IPS DF 6.9 (cell line): ENCODE data around the gene PTPRD.
A peak's percentile ranks its signal among the peaks of the same experiment; 100 is the strongest.

ENCODE experiments used
- DNase-seq: peaks from one replicate; pipeline ENCODE4 v3.0.0-alpha.2; 2013; ENCODE audit warnings: low read depth, low spot score
- H3K27ac ChIP-seq: one replicate; pipeline ENCODE4 v1.5.1; 2013; ENCODE audit warnings: low read length, control low read depth
- H3K27me3 ChIP-seq: 2 replicates; pipeline ENCODE4 v1.6.1; 2013; ENCODE audit warnings: mild to moderate bottlenecking, low read length; ENCODE audit not compliant: control insufficient read depth, insufficient read depth
- H3K36me3 ChIP-seq: 2 replicates; pipeline ENCODE4 v1.6.1; 2013; ENCODE audit warnings: low read length; ENCODE audit not compliant: control insufficient read depth, insufficient read depth
- H3K4me1 ChIP-seq: 2 replicates; pipeline ENCODE4 v1.6.1; 2013; ENCODE audit warnings: low read length; ENCODE audit not compliant: control insufficient read depth, insufficient read depth
- H3K4me3 ChIP-seq: 2 replicates; pipeline ENCODE4 v1.5.1; 2013; ENCODE audit warnings: mild to moderate bottlenecking, low read length
- H3K9me3 ChIP-seq: 2 replicates; pipeline ENCODE4 v1.6.1; 2013; ENCODE audit warnings: low read length, inconsistent platforms; ENCODE audit not compliant: control insufficient read depth, insufficient read depth
- WGBS: extraction: QIAGEN DNeasy Blood & Tissue Kit; methylation state at CpG from one replicate; pipeline ENCODE4 v1.1.7; 2013; ENCODE audit warnings: mixed read lengths, missing lambda C conversion rate; ENCODE audit not compliant: insufficient read length, insufficient coverage; 5-methylcytosine and 5-hydroxymethylcytosine counted together

The PTPRD gene

DNA sequence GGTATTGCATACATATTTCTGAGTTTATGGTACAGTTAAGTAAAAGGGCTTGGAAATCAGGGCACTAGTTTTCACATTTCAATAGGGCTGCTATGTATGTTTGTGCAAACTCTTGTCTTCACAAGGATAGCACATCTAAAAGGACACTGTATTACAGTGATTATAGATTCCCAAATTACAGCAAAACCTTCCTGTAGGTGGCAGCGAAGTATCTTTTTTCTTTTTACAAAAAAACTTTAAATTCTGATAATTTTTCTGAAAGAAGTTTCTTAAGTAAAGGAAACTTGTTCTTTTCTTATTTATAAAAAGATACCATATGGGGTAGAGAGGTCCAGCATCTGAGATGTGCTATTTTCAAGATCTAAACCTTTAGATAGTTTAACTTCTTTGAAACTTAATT, 337.8 kb downstream of the PTPRD start:
- H3K9me3 ChIP-seq: no peaks in the 10 kb centered on the region
- no peaks in the 10 kb centered on the region for H3K27me3 ChIP-seq
- H3K27ac ChIP-seq: no peak overlapping the region
- H3K4me3 ChIP-seq: no peak overlapping the region
- no peaks in the 10 kb centered on the region for H3K36me3 ChIP-seq
- no CpG with 5 or more reads among the region's 1 CpG for WGBS
- H3K4me1 ChIP-seq: no peaks in the 10 kb centered on the region
- no peak for DNase-seq

DNA sequence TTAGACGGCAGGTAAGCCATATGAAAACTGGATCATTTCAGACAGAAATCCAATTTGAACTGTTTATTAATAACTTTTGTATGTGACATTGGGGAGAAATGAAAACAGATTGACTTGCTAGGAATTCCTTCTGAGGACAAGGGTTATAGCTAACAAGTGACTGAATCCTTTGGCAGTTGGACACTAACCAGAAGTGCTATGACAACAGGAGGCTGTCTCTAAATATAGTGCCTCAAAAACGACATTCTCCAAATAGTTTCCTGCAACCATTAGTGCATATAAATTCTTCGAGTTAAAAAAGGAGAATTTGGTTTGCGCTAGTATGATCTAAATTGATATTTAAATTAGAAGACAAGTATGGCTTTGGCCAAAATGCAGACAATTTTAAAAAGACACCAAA, 338.6 kb downstream of the PTPRD start:
- no peaks in the 10 kb centered on the region for H3K27me3 ChIP-seq
- no peaks in the 10 kb centered on the region for H3K4me1 ChIP-seq
- no peak overlapping the region for H3K4me3 ChIP-seq
- H3K27ac ChIP-seq: no peak overlapping the region
- no peaks in the 10 kb centered on the region for H3K9me3 ChIP-seq
- no peaks in the 10 kb centered on the region for H3K36me3 ChIP-seq
- no CpG with 5 or more reads among the region's 4 CpGs for WGBS
- DNase-seq: no peak

DNA sequence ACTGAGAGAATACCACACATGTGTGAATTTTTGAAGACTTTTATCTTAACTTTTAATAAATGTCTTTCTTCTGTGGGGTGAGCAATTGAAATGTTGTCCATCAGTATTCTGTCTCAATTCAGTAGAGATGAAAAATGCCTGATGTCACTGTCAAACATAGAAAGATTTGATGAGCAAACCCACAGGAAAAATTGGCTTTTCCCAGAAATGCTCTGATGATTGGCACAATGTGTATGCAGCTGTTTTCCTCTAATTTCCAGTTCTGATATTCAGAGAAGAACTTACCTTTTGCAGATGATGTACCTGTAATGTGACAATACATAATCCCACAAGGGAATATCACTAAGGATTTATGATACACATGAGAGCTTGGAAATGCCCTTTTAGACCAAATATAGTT, 340.0 kb downstream of the PTPRD start:
- Histone ChIP-seq H3K36me3 (no peaks in the 10 kb centered on the region), H3K4me3 (no peak overlapping the region), H3K4me1 (no peaks in the 10 kb centered on the region), H3K9me3 (no peaks in the 10 kb centered on the region), H3K27ac (no peak overlapping the region), H3K27me3 (no peaks in the 10 kb centered on the region)
- DNase-seq: no peak

DNA sequence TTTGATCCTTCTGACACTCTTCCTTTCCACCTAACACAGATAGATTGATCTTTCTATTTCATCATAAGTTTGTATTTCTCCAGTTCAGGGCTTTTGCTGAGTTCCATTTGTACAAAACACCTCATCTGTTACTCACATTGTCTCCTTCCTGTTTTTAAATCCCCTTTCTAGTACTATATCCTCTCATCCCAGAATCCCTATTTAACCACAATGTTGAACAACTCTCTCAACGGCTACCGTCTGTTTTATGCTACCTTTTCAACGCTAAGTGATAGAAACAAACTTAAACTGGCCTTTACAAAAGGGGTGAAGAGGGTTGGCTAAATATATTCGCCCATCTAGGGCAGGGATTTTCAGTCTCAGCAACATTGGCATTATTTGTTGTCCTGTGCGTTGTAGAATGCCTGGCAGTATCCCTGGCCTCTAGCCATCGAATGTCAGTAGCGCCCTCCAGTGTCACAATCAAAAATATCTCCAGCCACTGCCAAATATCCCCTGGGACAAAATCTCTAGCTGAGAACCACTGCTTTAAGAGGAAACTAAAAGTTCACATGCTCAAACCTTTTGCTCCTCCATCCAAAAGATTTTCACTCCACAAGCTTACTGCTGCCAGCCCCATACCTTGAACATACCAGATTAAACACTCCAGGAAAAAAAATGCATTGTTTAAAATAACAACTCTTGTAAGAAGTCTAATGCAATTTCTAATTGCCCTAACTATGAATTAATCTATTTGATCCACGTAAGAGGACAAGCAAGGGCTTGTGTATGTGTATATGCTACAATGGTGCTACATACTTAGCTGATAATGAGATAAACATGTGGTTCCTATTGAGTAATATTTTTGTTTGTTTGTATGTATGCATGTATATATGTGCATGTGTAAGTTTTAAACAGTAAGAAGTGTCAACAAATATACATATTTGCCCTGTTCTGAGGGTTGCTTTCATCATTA, 344.0 kb downstream of the PTPRD start:
- no peaks in the 10 kb centered on the region for H3K9me3 ChIP-seq
- H3K27ac ChIP-seq: no peak overlapping the region
- no CpG with 5 or more reads among the region's 8 CpGs for WGBS
- no peaks in the 10 kb centered on the region for H3K4me1 ChIP-seq
- no peaks in the 10 kb centered on the region for H3K36me3 ChIP-seq
- H3K27me3 ChIP-seq: no peaks in the 10 kb centered on the region
- peak; percentile 41 for DNase-seq
- H3K4me3 ChIP-seq: no peak overlapping the region

DNA sequence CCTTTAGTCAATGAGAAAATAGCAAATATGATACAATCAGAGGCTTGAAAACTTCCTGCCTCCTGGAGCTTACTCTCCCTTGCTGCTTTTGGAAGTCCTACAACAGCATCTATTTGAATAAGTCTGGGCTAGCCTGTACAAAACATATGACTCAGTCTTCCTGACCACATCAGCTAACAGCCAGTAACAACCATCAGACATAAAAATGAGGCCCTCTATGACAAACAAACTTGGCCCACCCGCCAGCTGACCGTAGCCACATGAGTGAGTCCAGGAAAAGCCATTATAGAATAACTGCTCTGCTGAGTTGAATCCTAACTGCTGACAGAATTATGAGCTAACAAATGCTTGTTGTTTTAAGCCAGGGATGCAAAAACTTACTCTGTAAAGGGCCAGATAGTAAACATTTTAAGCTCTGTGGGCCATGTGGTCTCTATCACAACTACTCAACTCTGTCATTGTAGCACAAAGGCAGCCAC, 347.6 kb downstream of the PTPRD start:
- Histone ChIP-seq H3K36me3 (no peaks in the 10 kb centered on the region), H3K4me3 (no peak overlapping the region), H3K4me1 (no peaks in the 10 kb centered on the region), H3K9me3 (no peaks in the 10 kb centered on the region), H3K27me3 (no peaks in the 10 kb centered on the region), H3K27ac (no peak overlapping the region)
- no peak for DNase-seq
- WGBS: no CpG with 5 or more reads among the region's 2 CpGs

DNA sequence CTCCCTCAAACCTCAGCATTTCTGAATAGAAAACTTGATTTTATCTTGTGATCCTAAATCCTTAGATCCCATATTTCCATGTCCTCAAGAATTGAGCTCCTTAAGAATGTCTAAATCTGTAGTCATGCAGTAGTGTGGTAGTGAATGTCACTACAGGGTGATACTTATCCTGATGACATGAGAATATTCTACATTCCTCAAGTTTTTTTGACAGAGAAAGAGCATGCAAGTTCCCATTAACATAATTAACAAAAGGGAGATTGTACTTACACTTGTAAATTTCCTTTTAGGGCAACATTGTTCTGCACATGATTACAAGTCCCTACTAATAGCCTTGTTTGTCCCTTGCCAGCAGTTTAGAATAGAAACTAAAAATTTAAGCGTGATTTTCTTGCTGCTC, 352.3 kb downstream of the PTPRD start:
- no peak overlapping the region for H3K27ac ChIP-seq
- WGBS: no CpG with 5 or more reads among the region's 1 CpG
- H3K4me3 ChIP-seq: no peak overlapping the region
- H3K4me1 ChIP-seq: no peaks in the 10 kb centered on the region
- no peaks in the 10 kb centered on the region for H3K36me3 ChIP-seq
- H3K9me3 ChIP-seq: no peaks in the 10 kb centered on the region
- DNase-seq: no peak
- H3K27me3 ChIP-seq: no peaks in the 10 kb centered on the region

DNA sequence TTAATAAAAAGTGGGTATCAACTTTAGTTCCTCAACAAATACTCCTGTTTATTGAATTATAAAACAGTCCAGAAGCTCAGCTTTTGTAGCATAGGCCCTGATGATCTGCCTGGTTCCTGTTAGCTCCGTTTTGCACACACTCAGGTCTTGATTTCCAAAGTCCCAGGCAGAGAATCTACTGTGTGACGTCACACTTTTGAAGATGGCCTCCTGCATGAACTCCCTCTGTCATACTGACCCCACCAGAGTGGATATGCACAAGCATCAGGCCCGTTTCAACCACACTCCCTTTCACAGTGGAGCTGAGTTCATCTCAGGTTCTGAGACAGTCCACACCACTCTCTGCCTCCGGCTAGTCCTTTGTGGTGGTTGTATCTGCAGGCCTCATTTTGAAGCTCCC, 353.1 kb downstream of the PTPRD start:
- no peaks in the 10 kb centered on the region for H3K36me3 ChIP-seq
- no CpG with 5 or more reads among the region's 4 CpGs for WGBS
- no peaks in the 10 kb centered on the region for H3K27me3 ChIP-seq
- no peak overlapping the region for H3K27ac ChIP-seq
- H3K4me1 ChIP-seq: no peaks in the 10 kb centered on the region
- no peaks in the 10 kb centered on the region for H3K9me3 ChIP-seq
- DNase-seq: no peak
- H3K4me3 ChIP-seq: no peak overlapping the region

DNA sequence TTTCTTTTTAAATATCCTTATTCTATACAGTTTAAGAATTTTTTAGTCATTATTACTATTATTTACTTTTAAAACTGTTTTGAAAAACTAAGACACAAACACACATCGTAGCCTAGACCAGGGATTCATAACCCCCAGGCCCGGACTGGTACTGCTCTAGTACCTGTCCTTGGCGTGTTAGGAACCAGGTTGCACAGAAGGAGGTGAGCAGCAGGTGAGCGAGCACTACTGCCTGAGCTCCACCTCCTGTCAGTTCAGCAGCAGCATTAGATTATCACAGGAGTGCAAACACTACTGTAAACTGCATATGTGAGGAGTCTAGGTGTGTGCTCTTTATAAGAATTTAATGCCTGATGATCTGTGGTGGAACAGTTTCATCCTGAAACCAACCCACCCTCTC, 357.0 kb downstream of the PTPRD start:
- DNase-seq: no peak
- H3K27me3 ChIP-seq: no peaks in the 10 kb centered on the region
- no peaks in the 10 kb centered on the region for H3K9me3 ChIP-seq
- H3K4me1 ChIP-seq: no peaks in the 10 kb centered on the region
- no CpG with 5 or more reads among the region's 4 CpGs for WGBS
- H3K36me3 ChIP-seq: no peaks in the 10 kb centered on the region
- no peak overlapping the region for H3K27ac ChIP-seq
- no peak overlapping the region for H3K4me3 ChIP-seq

DNA sequence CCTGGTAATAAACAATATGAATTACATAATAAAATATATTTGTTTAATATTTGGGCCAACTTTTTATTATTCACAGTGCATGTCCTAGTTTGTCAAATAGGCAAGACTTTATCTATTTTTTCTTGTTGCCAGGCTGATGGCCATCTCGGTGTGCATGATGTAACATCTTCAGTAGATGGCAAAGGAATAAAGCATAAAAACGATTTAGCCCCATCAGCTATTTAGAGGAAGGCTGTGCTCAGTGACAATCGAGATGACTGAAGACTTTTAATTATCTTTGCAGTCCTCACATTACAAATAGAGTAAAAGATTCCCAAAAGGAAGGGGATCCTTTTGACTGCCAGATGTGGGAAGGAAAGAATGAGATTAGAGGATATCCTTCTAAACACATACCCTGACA, 358.5 kb downstream of the PTPRD start:
- no peak for DNase-seq
- Histone ChIP-seq H3K27me3 (no peaks in the 10 kb centered on the region), H3K36me3 (no peaks in the 10 kb centered on the region), H3K4me1 (no peaks in the 10 kb centered on the region), H3K9me3 (no peaks in the 10 kb centered on the region), H3K4me3 (no peak overlapping the region), H3K27ac (no peak overlapping the region)
- no CpG with 5 or more reads among the region's 3 CpGs for WGBS

DNA sequence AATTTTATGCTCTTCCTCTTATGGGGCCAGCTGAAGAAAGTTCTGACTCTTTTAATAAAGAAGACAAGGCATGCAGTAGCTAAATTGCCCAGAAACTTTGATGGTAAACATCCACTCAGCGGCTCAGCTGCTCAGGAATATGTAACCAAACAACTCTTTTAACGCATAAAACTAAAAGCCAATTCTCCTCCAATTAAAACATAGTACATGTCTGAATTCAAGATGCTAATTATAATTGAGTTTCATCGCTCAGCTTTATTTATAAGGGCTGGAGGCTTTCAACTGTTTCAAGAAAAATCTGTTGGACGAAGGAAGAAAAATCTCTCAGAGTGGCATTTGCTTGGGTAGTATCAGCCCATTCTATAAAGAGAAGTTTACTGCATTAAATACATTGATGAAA, 359.5 kb downstream of the PTPRD start:
- WGBS: no CpG with 5 or more reads among the region's 4 CpGs
- DNase-seq: no peak
- no peak overlapping the region for H3K4me3 ChIP-seq

DNA sequence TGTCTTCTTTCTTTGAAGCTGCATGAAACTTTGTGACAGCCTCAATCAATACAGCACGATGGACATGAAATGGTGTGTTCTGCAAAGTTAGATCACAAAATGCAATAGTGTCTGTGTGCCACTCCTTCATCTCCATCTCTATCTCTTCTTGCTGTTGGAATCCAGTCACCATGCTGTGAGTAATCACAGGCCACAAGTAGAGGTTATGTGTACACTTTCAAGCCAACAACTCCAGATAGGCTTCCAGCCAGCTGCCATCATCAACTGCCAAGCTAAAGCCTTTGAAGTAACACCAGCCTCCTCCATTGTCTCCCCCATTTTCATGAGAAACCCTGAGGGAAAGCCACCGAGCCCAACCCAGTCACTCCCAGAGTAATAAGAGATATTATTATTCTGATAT, 360.6 kb downstream of the PTPRD start:
- no peaks in the 10 kb centered on the region for H3K9me3 ChIP-seq
- no peak for DNase-seq
- no CpG with 5 or more reads among the region's 2 CpGs for WGBS
- no peaks in the 10 kb centered on the region for H3K27me3 ChIP-seq
- H3K27ac ChIP-seq: no peak overlapping the region
- H3K4me3 ChIP-seq: no peak overlapping the region
- no peaks in the 10 kb centered on the region for H3K4me1 ChIP-seq
- no peaks in the 10 kb centered on the region for H3K36me3 ChIP-seq

More for the DNA sequence above, 359.5 kb downstream of the PTPRD start:
- H3K27ac ChIP-seq: no peak overlapping the region
- H3K36me3 ChIP-seq: no peaks in the 10 kb centered on the region
- H3K27me3 ChIP-seq: no peaks in the 10 kb centered on the region
- H3K9me3 ChIP-seq: no peaks in the 10 kb centered on the region
- no peaks in the 10 kb centered on the region for H3K4me1 ChIP-seq
